GM12875 (cell line): ENCODE measurements around the gene BCAS3.

Source experiments
- H3K4me3 ChIP-seq: one replicate; pipeline ENCODE4 v1.5.1; 2011; ENCODE audit warnings: low read depth, low read length, control low read depth
- CTCF ChIP-seq: IDR thresholded peaks from 2 replicates; pipeline ENCODE4 v1.5.1; 2011; ENCODE audit warnings: low read depth, mild to moderate bottlenecking, control low read depth, inconsistent platforms, low read length, moderate library complexity, borderline replicate concordance; ENCODE audit not compliant: insufficient read depth

Gene BCAS3

GRCh38 chr17:61227866-61228265 is 550.2 kb downstream of the BCAS3 start:
- no peak overlapping the region for H3K4me3 ChIP-seq
- TF ChIP-seq CTCF = no peak

- no peak for TF ChIP-seq CTCF
- H3K4me3 ChIP-seq = no peak overlapping the region
Measured at GRCh38 chr17:61230461-61230860, 552.8 kb downstream of the BCAS3 start.

- no peak overlapping the region for H3K4me3 ChIP-seq
- TF ChIP-seq CTCF = no peak
Measured at GRCh38 chr17:61230972-61231820, 553.5 kb downstream of the BCAS3 start.

GRCh38 chr17:61232871-61233270 is 555.2 kb downstream of the BCAS3 start:
- TF ChIP-seq CTCF = no peak
- H3K4me3 ChIP-seq = no peak overlapping the region

GRCh38 chr17:61233991-61234750 is 556.5 kb downstream of the BCAS3 start:
- H3K4me3 ChIP-seq = no peak overlapping the region
- no peak for TF ChIP-seq CTCF

- no peak for TF ChIP-seq CTCF
- H3K4me3 ChIP-seq = no peak overlapping the region
Measured at GRCh38 chr17:61235001-61235826, 557.6 kb downstream of the BCAS3 start.
